Adrenal gland (tissue), 12 donors: ENCODE results near the gene GPC6. TPM values are rescaled to one million over a fixed set of nuclear protein-coding genes. Genes with fewer than 3 reads are reported as not detected.

Experiments
- DNase-seq, 7 donors: peaks; one replicate each; pipeline ENCODE4 v3.0.0-alpha.2; 2019 to 2020
- H3K27ac ChIP-seq, 5 donors: fragments of 200-600 bp; sonication (generic) in 4 of 5; 1 replicate in 3 of 5; 2 replicates in 2 of 5; pipeline versions ENCODE4 v1.5.1 to v1.8.0; 2016 to 2020; ENCODE audit warnings: mild to moderate bottlenecking in 1 of 5
- H3K27me3 ChIP-seq: fragments of 200-600 bp; 2 replicates; pipeline ENCODE4 v1.8.0; 2021
- H3K36me3 ChIP-seq, 2 donors: fragments of 200-600 bp; replicated peaks in 1 of 2; 1 replicate in 1 of 2; 2 replicates in 1 of 2; pipeline versions ENCODE4 v1.5.1 to v1.8.0; 2018 to 2022
- H3K4me1 ChIP-seq, 2 donors: fragments of 200-600 bp; replicated peaks in 1 of 2; 1 replicate in 1 of 2; 2 replicates in 1 of 2; pipeline versions ENCODE4 v1.5.1 to v1.8.0; 2018 to 2021
- H3K4me3 ChIP-seq, 4 donors: fragments of 200-600 bp; sonication (generic) in 3 of 4; one replicate each; pipeline ENCODE4 v1.5.1; 2016 to 2018
- H3K9me3 ChIP-seq, 3 donors: fragments of 200-600 bp; sonication (generic) in 1 of 3; replicated peaks in 1 of 3; 1 replicate in 2 of 3; 2 replicates in 1 of 3; pipeline versions ENCODE4 v1.5.1 to v1.8.0; 2016 to 2021
- POLR2A ChIP-seq, 2 donors: fragments of 450-650 bp; IDR thresholded peaks; one replicate each; pipeline ENCODE4 v1.6.1; 2017; ENCODE audit warnings: antibody characterized with exemption in 2 of 2, mild to moderate bottlenecking in 2 of 2, moderate library complexity in 1 of 2
- WGBS, 4 donors: extraction: QIAGEN DNeasy Blood & Tissue Kit in 2 of 4; methylation state at CpG; one replicate each; pipeline versions ENCODE4 v1.1.5 to v1.1.7; 2013 to 2017; 5-methylcytosine and 5-hydroxymethylcytosine counted together
- intact Hi-C, 2 donors: fragments of 100-400 bp; cut with DNase I; formaldehyde crosslinking; loops; one replicate each; pipeline versions ENCODE4 v1.14.1 to v1.15.0; 2022 to 2023
- polyA plus RNA-seq, 3 donors: library from polyadenylated mRNA; stranded (reverse); fragments of 200-250 nt in 2 of 3; fragments of 350-450 nt in 1 of 3; fragmentation: Illumina TruSeq in 1 of 3; extraction: RNeasy Lipid Tissue Mini Kit (QIAGEN cat#74804) in 1 of 3; gene quantifications; one replicate each; pipeline ENCODE4 v1.2.3, GENCODE V29; 2013 to 2014
- total RNA-seq, 9 donors: library from RNA; depleted of rRNA in 4 of 9; stranded (reverse); fragments of >200 nt in 4 of 9; fragments of 120-200 nt in 1 of 9; fragmentation: NEBNext Ultra II Directional in 1 of 9; extraction: Animal tissue kit (Norgen Biotek cat#: 25700) in 1 of 9; gene quantifications; one replicate each; pipeline versions ENCODE4 v1.1.0 to v1.2.4, GENCODE V29; 2013 to 2023
- TF ChIP-seq, protein P1 (sequence below), 6 experiments: fragments of 450-650 bp in 4 of 6; fragments of 200-600 bp in 2 of 6; sonication (generic) in 1 of 6; IDR thresholded peaks; 1 replicate in 5 of 6; 2 replicates in 1 of 6; pipeline versions ENCODE4 v1.5.1 to v1.8.0; 2016 to 2021; ENCODE audit warnings: antibody characterized with exemption in 6 of 6, mild to moderate bottlenecking in 2 of 6, moderate library complexity in 1 of 6
- donor health status: healthy with polysubstance abuse.
- donor health status: Bipolar disorder and iron deficiency.
- donor health status: DM: yes; HTN: yes; CAD: no.
- donor health status: DM: no; HTN: no; CAD: no.
- donor health status: DM: no; HTN: no; CAD: no.
- donor health status: DM: yes; HTN: yes; CAD: no.

The GPC6 gene
- total and polyA plus RNA-seq, 12 donors = 0.37 to 62.3 (median 2.5) TPM

DNA sequence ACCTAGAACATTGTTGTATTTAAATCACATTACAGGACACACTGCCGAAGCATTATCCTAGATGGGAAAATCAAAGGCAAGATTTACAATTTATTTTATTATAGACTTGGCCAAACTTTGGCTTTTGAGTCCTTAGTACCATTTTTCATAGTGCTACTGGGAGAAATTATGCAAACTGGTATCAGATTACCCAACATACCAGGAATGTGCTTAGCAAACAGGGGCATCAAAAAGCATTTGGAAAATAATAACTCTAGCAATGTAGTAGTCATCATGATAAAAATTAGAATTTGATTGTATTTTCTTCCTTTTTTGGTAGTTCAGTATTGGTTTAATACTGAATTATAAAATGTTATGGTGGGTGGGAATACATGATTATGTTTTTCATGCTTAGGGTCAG, 34.0 kb downstream of the GPC6 start:
- TF ChIP-seq POLR2A (IDR thresholded peaks at IDR 0.05) = no peak
- TF ChIP-seq, protein P1, sequence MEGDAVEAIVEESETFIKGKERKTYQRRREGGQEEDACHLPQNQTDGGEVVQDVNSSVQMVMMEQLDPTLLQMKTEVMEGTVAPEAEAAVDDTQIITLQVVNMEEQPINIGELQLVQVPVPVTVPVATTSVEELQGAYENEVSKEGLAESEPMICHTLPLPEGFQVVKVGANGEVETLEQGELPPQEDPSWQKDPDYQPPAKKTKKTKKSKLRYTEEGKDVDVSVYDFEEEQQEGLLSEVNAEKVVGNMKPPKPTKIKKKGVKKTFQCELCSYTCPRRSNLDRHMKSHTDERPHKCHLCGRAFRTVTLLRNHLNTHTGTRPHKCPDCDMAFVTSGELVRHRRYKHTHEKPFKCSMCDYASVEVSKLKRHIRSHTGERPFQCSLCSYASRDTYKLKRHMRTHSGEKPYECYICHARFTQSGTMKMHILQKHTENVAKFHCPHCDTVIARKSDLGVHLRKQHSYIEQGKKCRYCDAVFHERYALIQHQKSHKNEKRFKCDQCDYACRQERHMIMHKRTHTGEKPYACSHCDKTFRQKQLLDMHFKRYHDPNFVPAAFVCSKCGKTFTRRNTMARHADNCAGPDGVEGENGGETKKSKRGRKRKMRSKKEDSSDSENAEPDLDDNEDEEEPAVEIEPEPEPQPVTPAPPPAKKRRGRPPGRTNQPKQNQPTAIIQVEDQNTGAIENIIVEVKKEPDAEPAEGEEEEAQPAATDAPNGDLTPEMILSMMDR (IDR thresholded peaks at IDR 0.05) = no peak
- WGBS, 4 donors = 83 to 95% (median 85%) methylated on average over 1 of the region's 1 CpG
- Histone ChIP-seq H3K36me3 (no peaks in the 10 kb centered on the region), H3K27me3 (no peaks in the 10 kb centered on the region), H3K27ac (no peak overlapping the region), H3K9me3 (no peaks in the 10 kb centered on the region), H3K4me3 (no peak overlapping the region), H3K4me1 (no peaks in the 10 kb centered on the region)
- DNase-seq = no peak
- intact Hi-C loops = no loop called here

DNA sequence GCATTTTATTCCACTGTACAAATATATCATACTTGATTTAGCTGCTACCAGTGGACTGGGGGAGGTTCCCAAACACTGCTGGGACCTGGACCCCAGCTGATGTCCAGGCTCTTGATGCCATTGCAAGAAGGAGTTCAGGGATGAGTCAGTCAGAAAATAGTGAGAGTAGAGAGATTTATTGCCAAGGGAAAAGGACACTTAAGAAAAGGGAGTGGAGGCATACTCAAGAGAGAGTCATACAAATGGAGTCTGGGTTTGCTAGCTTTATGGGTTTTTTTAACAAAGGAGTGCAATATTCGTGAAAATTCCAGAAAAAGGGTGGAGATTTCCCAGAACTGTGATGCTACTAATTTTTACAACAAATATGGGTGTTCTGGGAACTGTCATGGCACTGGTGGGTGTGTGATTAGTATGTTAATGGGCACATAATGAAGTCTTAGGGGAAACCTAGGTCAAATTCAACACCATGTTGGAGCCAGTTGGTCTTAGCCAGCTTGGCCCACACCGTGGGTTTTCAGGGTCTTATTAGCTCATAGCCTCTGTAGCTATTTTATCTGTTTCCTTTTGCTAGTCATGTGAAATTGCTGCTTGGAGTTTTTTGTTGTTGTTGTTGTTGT, 36.2 kb downstream of the GPC6 start:
- no peaks in the 10 kb centered on the region for H3K4me1 ChIP-seq
- TF ChIP-seq POLR2A (IDR thresholded peaks at IDR 0.05) = no peak
- TF ChIP-seq, protein P1 (IDR thresholded peaks at IDR 0.05) = no peak
- no peaks in the 10 kb centered on the region for H3K9me3 ChIP-seq
- H3K27ac ChIP-seq = no peak overlapping the region
- no peak for DNase-seq
- H3K36me3 ChIP-seq = no peaks in the 10 kb centered on the region
- WGBS, 4 donors = 55 to 81% (median 68%) methylated on average over 2 of the region's 2 CpGs
- H3K4me3 ChIP-seq = no peak overlapping the region
- intact Hi-C loops = no loop called here
- no peaks in the 10 kb centered on the region for H3K27me3 ChIP-seq

DNA sequence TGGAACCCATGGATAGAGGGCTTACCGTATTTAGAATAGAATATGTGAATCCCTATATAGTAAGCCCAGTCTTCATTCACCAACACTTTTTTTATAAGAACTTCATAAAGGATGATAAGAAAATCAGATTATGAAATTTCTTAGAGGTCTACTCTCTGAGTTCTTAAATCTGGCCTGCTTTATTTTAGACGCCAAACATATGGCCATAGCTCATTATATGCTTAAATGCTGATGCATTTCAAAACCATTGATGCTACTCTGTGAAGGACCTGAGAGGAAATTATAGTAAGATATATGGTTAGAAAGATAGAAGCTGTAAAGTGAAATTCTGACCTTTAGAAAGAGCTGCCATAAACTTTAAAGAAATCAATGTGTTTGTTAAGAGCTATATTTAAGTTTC, 38.3 kb downstream of the GPC6 start:
- Histone ChIP-seq H3K27me3 (no peaks in the 10 kb centered on the region), H3K4me1 (no peaks in the 10 kb centered on the region), H3K4me3 (no peak overlapping the region), H3K36me3 (no peaks in the 10 kb centered on the region), H3K27ac (no peak overlapping the region), H3K9me3 (no peaks in the 10 kb centered on the region)
- DNase-seq = no peak
- intact Hi-C loops = no loop called here
- WGBS, 4 donors = 85 to 98% (median 92%) methylated on average over 2 of the region's 2 CpGs
- TF ChIP-seq POLR2A (IDR thresholded peaks at IDR 0.05) = no peak
- TF ChIP-seq, protein P1 (IDR thresholded peaks at IDR 0.05) = no peak

DNA sequence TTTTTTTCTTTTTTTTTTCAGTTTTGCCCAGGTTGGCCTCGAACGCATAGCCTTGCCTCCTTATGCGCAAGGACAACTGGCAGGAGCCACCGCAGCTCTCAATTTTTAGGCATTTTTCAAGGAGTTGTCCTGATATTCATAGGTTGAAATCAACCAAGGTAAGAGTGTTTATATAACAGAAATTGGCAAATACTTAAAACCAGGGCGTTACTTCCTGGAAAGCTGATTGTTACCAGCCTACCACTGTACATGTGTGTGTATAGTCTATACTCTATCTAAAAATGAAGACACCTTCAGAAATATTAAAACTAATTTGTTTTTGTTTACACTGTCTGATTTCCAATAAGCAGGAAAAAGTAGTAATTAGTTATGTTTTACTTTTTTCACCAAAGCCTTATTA, 39.2 kb downstream of the GPC6 start:
- H3K4me3 ChIP-seq = no peak overlapping the region
- no peaks in the 10 kb centered on the region for H3K4me1 ChIP-seq
- TF ChIP-seq POLR2A (IDR thresholded peaks at IDR 0.05) = no peak
- TF ChIP-seq, protein P1 (IDR thresholded peaks at IDR 0.05) = no peak
- WGBS, 4 donors = 67 to 81% (median 75%) methylated on average over 5 of the region's 5 CpGs
- no peaks in the 10 kb centered on the region for H3K36me3 ChIP-seq
- intact Hi-C loops = no loop called here
- no peaks in the 10 kb centered on the region for H3K27me3 ChIP-seq
- DNase-seq = no peak
- no peak overlapping the region for H3K27ac ChIP-seq
- H3K9me3 ChIP-seq = no peaks in the 10 kb centered on the region
